Liver (tissue), 9 donors: ENCODE data around the gene ZNF580. TPM values are rescaled to one million over a fixed set of nuclear protein-coding genes. Genes with fewer than 3 reads are reported as not detected.

ENCODE experiments used
- DNase-seq: peaks from one replicate; pipeline ENCODE4 v3.0.0-alpha.2; 2017; ENCODE audit warnings: low spot score
- H3K27ac ChIP-seq, 2 donors: one replicate each; pipeline ENCODE4 v1.7.0; 2013; ENCODE audit warnings: inconsistent platforms in 2 of 2, low read length in 2 of 2, control low read depth in 1 of 2, low read depth in 1 of 2, mild to moderate bottlenecking in 1 of 2
- H3K27me3 ChIP-seq, 4 donors: one replicate each; pipeline versions ENCODE4 v1.6.1 to v1.7.0; 2013; ENCODE audit warnings: low read length in 3 of 4, inconsistent platforms in 1 of 4, mild to moderate bottlenecking in 1 of 4, moderate library complexity in 1 of 4; ENCODE audit not compliant: control insufficient read depth in 4 of 4, insufficient read depth in 4 of 4
- H3K36me3 ChIP-seq, 4 donors: one replicate each; pipeline versions ENCODE4 v1.6.1 to v1.7.0; 2013; ENCODE audit warnings: low read length in 3 of 4, mild to moderate bottlenecking in 3 of 4, low read depth in 1 of 4, moderate library complexity in 1 of 4; ENCODE audit not compliant: control insufficient read depth in 4 of 4, insufficient read depth in 3 of 4
- H3K4me1 ChIP-seq, 4 donors: one replicate each; pipeline versions ENCODE4 v1.6.1 to v1.7.0; 2013; ENCODE audit warnings: low read length in 3 of 4, mild to moderate bottlenecking in 3 of 4, moderate library complexity in 1 of 4; ENCODE audit not compliant: control insufficient read depth in 4 of 4, insufficient read depth in 4 of 4
- H3K4me3 ChIP-seq, 3 donors: one replicate each; pipeline versions ENCODE4 v1.6.1 to v1.7.0; 2013; ENCODE audit warnings: low read length in 3 of 3, control low read depth in 1 of 3, low read depth in 1 of 3, mild to moderate bottlenecking in 1 of 3
- H3K9ac ChIP-seq, 2 donors: one replicate each; pipeline ENCODE4 v1.7.0; 2013; ENCODE audit warnings: low read length in 2 of 2, mild to moderate bottlenecking in 2 of 2, moderate library complexity in 2 of 2, control low read depth in 1 of 2, low read depth in 1 of 2
- H3K9me3 ChIP-seq, 4 donors: one replicate each; pipeline versions ENCODE4 v1.6.1 to v1.7.0; 2013; ENCODE audit warnings: low read length in 3 of 4; ENCODE audit not compliant: control insufficient read depth in 4 of 4
- CTCF ChIP-seq: fragments of 150-350 bp; IDR thresholded peaks from 2 replicates; pipeline ENCODE4 v1.5.1; 2017; ENCODE audit warnings: improper control_type of control experiment, low read depth, low read length; ENCODE audit not compliant: missing input control
- EGR1 ChIP-seq, 2 donors: IDR thresholded peaks; 2 replicates each; pipeline ENCODE4 v1.6.1; 2016 to 2018; ENCODE audit warnings: antibody characterized with exemption in 2 of 2, low read depth in 2 of 2
- FOXA1 ChIP-seq: IDR thresholded peaks from 2 replicates; pipeline ENCODE4 v1.6.1; 2016; ENCODE audit warnings: antibody characterized with exemption
- HNF4A ChIP-seq, 2 donors: conservative IDR thresholded peaks; 2 replicates each; pipeline ENCODE4 v1.6.1; 2016; ENCODE audit warnings: antibody characterized with exemption in 2 of 2, mild to moderate bottlenecking in 2 of 2
- MAX ChIP-seq: IDR thresholded peaks from 2 replicates; pipeline ENCODE4 v1.6.1; 2016; ENCODE audit warnings: antibody characterized with exemption
- NR2F2 ChIP-seq: IDR thresholded peaks from 2 replicates; pipeline ENCODE4 v1.6.1; 2016; ENCODE audit warnings: antibody characterized with exemption
- REST ChIP-seq: IDR thresholded peaks from 2 replicates; pipeline ENCODE4 v1.6.1; 2016; ENCODE audit warnings: antibody characterized with exemption, mild to moderate bottlenecking
- YY1 ChIP-seq: IDR thresholded peaks from 2 replicates; pipeline ENCODE4 v1.6.1; 2016; ENCODE audit warnings: antibody characterized with exemption, mild to moderate bottlenecking
- WGBS: extraction: QIAGEN DNeasy Blood & Tissue Kit; methylation state at CpG from one replicate; pipeline ENCODE4 v1.1.7; 2013; 5-methylcytosine and 5-hydroxymethylcytosine counted together
- polyA plus RNA-seq, 2 donors: library from polyadenylated mRNA; stranded (reverse) in 1 of 2; unstranded in 1 of 2; fragments of 200-250 nt in 1 of 2; fragments of >200 nt in 1 of 2; fragmentation: Nextera tagmentation in 1 of 2; extraction: Ambion mirVana in 1 of 2; gene quantifications; one replicate each; pipeline versions ENCODE4 v1.2.1 to v1.2.3, GENCODE V29; 2013 to 2015
- total RNA-seq, 2 donors: library from RNA; depleted of rRNA; stranded (reverse); fragments of >200 nt; gene quantifications; one replicate each; pipeline ENCODE4 v1.2.3, GENCODE V29; 2014
- donor health status: healthy.
- donor health status: healthy.
- donor health status: healthy.
- donor health status: healthy.
- donor health status: healthy.

The ZNF580 gene
- total and polyA plus RNA-seq, 4 donors: 2.6 to 5.2 (median 5.1) TPM

GRCh38 chr19:55623130-55623529 is 17.7 kb upstream of the ZNF580 start:
- DNase-seq: no peak
- Histone ChIP-seq H3K27me3 (no peaks in the 10 kb centered on the region), H3K4me3 (no peak overlapping the region), H3K36me3 (peaks cover 0 to 4% (median 1%) of the 10 kb centered on the region in 4 donors), H3K27ac (no peak overlapping the region), H3K4me1 (peaks cover 0 to 12% (median 7%) of the 10 kb centered on the region in 4 donors), H3K9ac (no peak overlapping the region), H3K9me3 (no peaks in the 10 kb centered on the region)
- 97% methylated on average over 7 of the region's 7 CpGs for WGBS
- TF ChIP-seq YY1: no peak
- TF ChIP-seq HNF4A (conservative IDR thresholded peaks at IDR 0.05): no peak
- no peak for TF ChIP-seq REST
- TF ChIP-seq CTCF: no peak
- no peak for TF ChIP-seq FOXA1

- no peak overlapping the region for H3K9ac ChIP-seq
- H3K4me3 ChIP-seq: no peak overlapping the region
- 74% methylated on average over 7 of the region's 7 CpGs for WGBS
- H3K36me3 ChIP-seq: peaks cover 0 to 4% (median 1%) of the 10 kb centered on the region in 4 donors
- DNase-seq: no peak
- no peak for TF ChIP-seq NR2F2
- TF ChIP-seq EGR1 (IDR thresholded peaks at IDR 0.05; ENCODE audit: low read depth in 2 of 2): no peak
- no peak for TF ChIP-seq REST
- TF ChIP-seq MAX: no peak
- H3K27me3 ChIP-seq: no peaks in the 10 kb centered on the region
- H3K4me1 ChIP-seq: peaks cover 0 to 12% (median 7%) of the 10 kb centered on the region in 4 donors
- H3K27ac ChIP-seq: no peak overlapping the region
- no peaks in the 10 kb centered on the region for H3K9me3 ChIP-seq
Measured at GRCh38 chr19:55623561-55623960, 17.2 kb upstream of the ZNF580 start.
